Mucosa of descending colon (tissue), 3 donors: ENCODE measurements around the gene ARRDC3. TPM values are rescaled to one million over a fixed set of nuclear protein-coding genes. Genes with fewer than 3 reads are reported as not detected.

Experiments
- ATAC-seq: fragments of 200-7000 bp; cut with Tn5 transposase; one replicate; pipeline ENCODE4 v1.9.1; 2020; ENCODE audit warnings: mild to moderate bottlenecking, moderate library complexity
- DNase-seq, 3 donors: peaks; one replicate each; pipeline ENCODE4 v3.0.0-alpha.2; 2020
- H3K36me3 ChIP-seq: fragments of 200-600 bp; one replicate; pipeline ENCODE4 v1.8.0; 2021; ENCODE audit warnings: low read depth, mild to moderate bottlenecking
- H3K4me1 ChIP-seq: fragments of 200-600 bp; one replicate; pipeline ENCODE4 v1.8.0; 2021; ENCODE audit warnings: low read depth, mild to moderate bottlenecking
- H3K4me3 ChIP-seq: fragments of 200-600 bp; one replicate; pipeline ENCODE4 v1.8.0; 2021; ENCODE audit warnings: mild to moderate bottlenecking
- H3K9me3 ChIP-seq: fragments of 200-600 bp; one replicate; pipeline ENCODE4 v1.8.0; 2021; ENCODE audit warnings: mild to moderate bottlenecking
- intact Hi-C, 2 donors: fragments of 100-400 bp; cut with DNase I in 1 of 2; cut with micrococcal nuclease in 1 of 2; formaldehyde crosslinking; loops; one replicate each; pipeline versions ENCODE4 v1.11.0 to v1.11.1; 2022; cut with DNase I, micrococcal nuclease
- total RNA-seq, 3 donors: library from RNA; stranded (reverse); fragmentation: NEBNext Ultra II Directional in 2 of 3; extraction: Animal tissue kit (Norgen Biotek cat#: 25700) in 2 of 3; gene quantifications; one replicate each; pipeline versions ENCODE4 v1.2.1 to v1.2.4, GENCODE V29; 2021 to 2023
- TF ChIP-seq, protein P1 (sequence below): fragments of 200-600 bp; IDR thresholded peaks from one replicate; pipeline ENCODE4 v1.8.0; 2022; ENCODE audit warnings: antibody characterized with exemption, mild to moderate bottlenecking
- donor health status: DM: no; HTN: no; CAD: no; lungs with moderate emphysema.
- donor health status: DM: no; HTN: no; CAD: no.
- donor health status: DM: no; HTN: yes; CAD: no.

ARRDC3 gene
- total RNA-seq, 3 donors from 2014 or later, result 32.5 to 39.6 (median 38.0) TPM

DNA sequence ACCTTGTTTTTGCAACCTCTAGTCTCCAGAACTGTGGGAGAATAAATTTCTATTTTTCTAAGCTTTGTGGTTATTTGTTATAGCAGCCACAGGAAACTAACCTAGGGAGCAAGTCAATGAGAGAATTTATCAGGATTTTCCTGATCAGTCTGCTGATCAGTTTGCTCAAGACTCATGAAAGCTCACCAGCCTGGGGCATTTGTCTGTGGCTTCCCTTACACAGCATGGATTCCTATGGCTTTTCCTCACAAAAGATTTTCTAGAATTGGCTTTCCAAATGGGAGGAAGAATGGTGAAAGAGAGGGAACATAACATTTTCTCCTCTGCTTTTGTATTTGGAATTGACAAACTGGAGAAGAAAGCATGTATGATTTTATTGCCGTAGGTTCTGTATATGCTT lies 20.2 kb downstream of the ARRDC3 start:
- Histone ChIP-seq H3K4me3 (no peak overlapping the region), H3K36me3 (no peaks in the 10 kb centered on the region), H3K9me3 (no peaks in the 10 kb centered on the region), H3K4me1 (no peaks in the 10 kb centered on the region)
- TF ChIP-seq, protein P1, sequence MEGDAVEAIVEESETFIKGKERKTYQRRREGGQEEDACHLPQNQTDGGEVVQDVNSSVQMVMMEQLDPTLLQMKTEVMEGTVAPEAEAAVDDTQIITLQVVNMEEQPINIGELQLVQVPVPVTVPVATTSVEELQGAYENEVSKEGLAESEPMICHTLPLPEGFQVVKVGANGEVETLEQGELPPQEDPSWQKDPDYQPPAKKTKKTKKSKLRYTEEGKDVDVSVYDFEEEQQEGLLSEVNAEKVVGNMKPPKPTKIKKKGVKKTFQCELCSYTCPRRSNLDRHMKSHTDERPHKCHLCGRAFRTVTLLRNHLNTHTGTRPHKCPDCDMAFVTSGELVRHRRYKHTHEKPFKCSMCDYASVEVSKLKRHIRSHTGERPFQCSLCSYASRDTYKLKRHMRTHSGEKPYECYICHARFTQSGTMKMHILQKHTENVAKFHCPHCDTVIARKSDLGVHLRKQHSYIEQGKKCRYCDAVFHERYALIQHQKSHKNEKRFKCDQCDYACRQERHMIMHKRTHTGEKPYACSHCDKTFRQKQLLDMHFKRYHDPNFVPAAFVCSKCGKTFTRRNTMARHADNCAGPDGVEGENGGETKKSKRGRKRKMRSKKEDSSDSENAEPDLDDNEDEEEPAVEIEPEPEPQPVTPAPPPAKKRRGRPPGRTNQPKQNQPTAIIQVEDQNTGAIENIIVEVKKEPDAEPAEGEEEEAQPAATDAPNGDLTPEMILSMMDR, result no peak
- ATAC-seq (no peak), DNase-seq (no peak)
- intact Hi-C loops, result no loop called here

DNA sequence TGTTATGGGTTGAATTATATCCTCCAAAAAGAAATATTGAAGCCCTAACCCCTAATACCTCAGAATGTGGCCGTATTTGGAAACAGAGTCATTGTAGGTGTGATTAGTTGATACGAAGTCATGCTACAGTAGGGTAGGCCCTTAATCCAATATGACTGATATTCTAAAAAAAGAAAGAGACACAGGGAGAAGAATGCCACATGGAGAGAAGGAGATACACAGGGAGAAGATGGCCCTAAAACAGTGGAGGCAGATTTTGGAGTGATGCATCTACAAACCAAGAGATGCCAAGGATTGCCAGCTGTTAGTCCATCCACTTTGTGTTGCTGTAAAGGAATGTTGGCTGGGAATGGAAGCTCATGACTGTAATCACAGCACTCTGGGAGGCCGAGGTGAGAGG lies 21.3 kb downstream of the ARRDC3 start:
- DNase-seq (no peak), ATAC-seq (no peak)
- TF ChIP-seq, protein P1, result no peak
- H3K36me3 ChIP-seq, result no peaks in the 10 kb centered on the region
- H3K4me3 ChIP-seq, result no peak overlapping the region
- H3K4me1 ChIP-seq, result no peaks in the 10 kb centered on the region
- intact Hi-C loops, result no loop called here
- no peaks in the 10 kb centered on the region for H3K9me3 ChIP-seq

DNA sequence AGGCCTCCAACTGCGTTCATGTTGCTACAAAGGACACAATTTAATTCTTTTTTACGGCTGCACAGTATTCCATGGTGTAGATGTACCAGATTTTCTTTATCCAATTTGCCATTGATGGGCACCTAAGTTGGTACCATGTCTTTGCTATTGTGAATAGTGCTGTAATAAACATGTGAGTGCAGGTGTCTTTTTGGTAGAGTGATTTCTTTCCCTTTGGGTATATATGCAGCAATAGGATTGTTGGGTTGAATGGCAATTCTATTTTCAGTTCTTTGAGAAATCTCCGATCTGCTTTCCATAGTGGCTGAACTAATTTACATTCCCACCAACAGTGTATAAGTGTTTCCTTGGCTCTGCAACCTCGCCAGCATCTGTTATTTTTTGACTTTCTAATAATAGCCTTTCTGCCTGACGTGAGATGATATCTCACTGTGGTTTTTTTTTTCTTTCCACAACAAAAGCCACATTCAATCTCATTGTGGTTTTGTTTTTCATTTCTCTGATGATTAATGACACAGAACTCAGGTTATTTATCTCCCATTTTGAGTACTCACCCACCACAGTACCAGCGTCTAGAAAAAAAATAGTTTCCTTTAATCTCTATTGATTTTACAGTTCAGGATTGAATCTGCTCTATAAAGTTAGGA lies 21.9 kb downstream of the ARRDC3 start:
- TF ChIP-seq, protein P1, result no peak
- DNase-seq (no peak), ATAC-seq (no peak)
- Histone ChIP-seq H3K4me1 (no peaks in the 10 kb centered on the region), H3K9me3 (no peaks in the 10 kb centered on the region), H3K4me3 (no peak overlapping the region), H3K36me3 (no peaks in the 10 kb centered on the region)
- intact Hi-C loops, result no loop called here

- TF ChIP-seq, protein P1, result no peak
- no peak overlapping the region for H3K4me3 ChIP-seq
- no peak for DNase-seq
- intact Hi-C loops, result no loop called here
- H3K36me3 ChIP-seq, result no peaks in the 10 kb centered on the region
- no peaks in the 10 kb centered on the region for H3K4me1 ChIP-seq
- no peaks in the 10 kb centered on the region for H3K9me3 ChIP-seq
- ATAC-seq, result no peak
These were observed 23.0 kb downstream of the ARRDC3 start for GRCh38 chr5:91359962-91360609.

- Histone ChIP-seq H3K4me3 (no peak overlapping the region), H3K9me3 (no peaks in the 10 kb centered on the region), H3K4me1 (no peaks in the 10 kb centered on the region), H3K36me3 (no peaks in the 10 kb centered on the region)
- TF ChIP-seq, protein P1, result no peak
- no peak for ATAC-seq
- intact Hi-C loops, result no loop called here
- DNase-seq, result no peak
These were observed 25.3 kb downstream of the ARRDC3 start for GRCh38 chr5:91357806-91358205.
